ENCODE measurements around the gene SERPINA6. TPM values are rescaled to one million over a fixed set of nuclear protein-coding genes. Genes with fewer than 3 reads are reported as not detected.

SERPINA6 gene
- total RNA-seq, 6 experiments from 2014 or later: not detected

GRCh38 chr14:94312481-94313246 is 10.5 kb downstream of the SERPINA6 start:
- no peaks in the 10 kb centered on the region for H3K36me3 Mint-ChIP-seq (ENCODE audit: low read depth)
- no peak for DNase-seq
- H3K4me3 Mint-ChIP-seq: no peak overlapping the region
- H3K9me3 Mint-ChIP-seq: peaks cover 40% of the 10 kb centered on the region
- no peak overlapping the region for H3K27ac Mint-ChIP-seq
- no peaks in the 10 kb centered on the region for H3K27me3 Mint-ChIP-seq (ENCODE audit: insufficient read depth)
- TF ChIP-seq, protein P1, sequence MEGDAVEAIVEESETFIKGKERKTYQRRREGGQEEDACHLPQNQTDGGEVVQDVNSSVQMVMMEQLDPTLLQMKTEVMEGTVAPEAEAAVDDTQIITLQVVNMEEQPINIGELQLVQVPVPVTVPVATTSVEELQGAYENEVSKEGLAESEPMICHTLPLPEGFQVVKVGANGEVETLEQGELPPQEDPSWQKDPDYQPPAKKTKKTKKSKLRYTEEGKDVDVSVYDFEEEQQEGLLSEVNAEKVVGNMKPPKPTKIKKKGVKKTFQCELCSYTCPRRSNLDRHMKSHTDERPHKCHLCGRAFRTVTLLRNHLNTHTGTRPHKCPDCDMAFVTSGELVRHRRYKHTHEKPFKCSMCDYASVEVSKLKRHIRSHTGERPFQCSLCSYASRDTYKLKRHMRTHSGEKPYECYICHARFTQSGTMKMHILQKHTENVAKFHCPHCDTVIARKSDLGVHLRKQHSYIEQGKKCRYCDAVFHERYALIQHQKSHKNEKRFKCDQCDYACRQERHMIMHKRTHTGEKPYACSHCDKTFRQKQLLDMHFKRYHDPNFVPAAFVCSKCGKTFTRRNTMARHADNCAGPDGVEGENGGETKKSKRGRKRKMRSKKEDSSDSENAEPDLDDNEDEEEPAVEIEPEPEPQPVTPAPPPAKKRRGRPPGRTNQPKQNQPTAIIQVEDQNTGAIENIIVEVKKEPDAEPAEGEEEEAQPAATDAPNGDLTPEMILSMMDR (IDR thresholded peaks at IDR 0.05): no peak
- H3K4me1 Mint-ChIP-seq (ENCODE audit: low read depth): no peaks in the 10 kb centered on the region

GRCh38 chr14:94310248-94310647 is 12.9 kb downstream of the SERPINA6 start:
- H3K27me3 Mint-ChIP-seq (ENCODE audit: insufficient read depth): no peaks in the 10 kb centered on the region; the same call in 1 of the 2 replicates
- DNase-seq: no peak

DNA sequence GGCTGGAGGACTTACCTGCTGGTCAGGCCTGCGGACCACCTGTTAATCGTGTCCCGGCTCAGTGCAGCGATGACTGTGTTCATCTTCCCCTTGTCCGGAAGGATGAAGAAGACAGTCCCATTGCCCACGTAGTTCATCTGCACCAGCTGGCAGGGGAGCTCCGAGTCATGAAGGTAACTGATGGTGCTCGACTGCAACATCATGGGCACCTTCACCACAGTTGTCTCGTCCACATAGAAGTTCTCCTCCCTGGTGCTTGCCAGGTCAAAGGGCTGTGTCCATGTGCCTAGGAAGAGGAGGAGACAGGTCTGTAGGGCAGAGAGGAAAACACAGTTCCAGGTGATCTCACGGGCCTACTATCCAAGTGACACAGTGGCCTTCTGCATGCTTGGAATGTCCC is 13.4 kb downstream of the SERPINA6 start:
- Mint-ChIP-seq H3K4me3 (no peak overlapping the region), H3K9me3 (peaks cover 48% of the 10 kb centered on the region), H3K36me3 (ENCODE audit: low read depth) (no peaks in the 10 kb centered on the region), H3K4me1 (ENCODE audit: low read depth) (no peaks in the 10 kb centered on the region), H3K27ac (no peak overlapping the region), H3K27me3 (ENCODE audit: insufficient read depth) (no peaks in the 10 kb centered on the region; the same call in none of the 2 replicates)
- TF ChIP-seq, protein P1 (IDR thresholded peaks at IDR 0.05): no peak
- no peak for DNase-seq

More at GRCh38 chr14:94310248-94310647, 12.9 kb downstream of the SERPINA6 start:
- Mint-ChIP-seq H3K36me3 (ENCODE audit: low read depth) (no peaks in the 10 kb centered on the region), H3K27ac (no peak overlapping the region), H3K4me1 (ENCODE audit: low read depth) (no peaks in the 10 kb centered on the region), H3K4me3 (no peak overlapping the region), H3K9me3 (peaks cover 48% of the 10 kb centered on the region)
- TF ChIP-seq, protein P1 (IDR thresholded peaks at IDR 0.05): no peak

GRCh38 chr14:94307410-94307992 is 15.6 kb downstream of the SERPINA6 start:
- DNase-seq: no peak
- peaks cover 38% of the 10 kb centered on the region for H3K9me3 Mint-ChIP-seq
- no peak overlapping the region for H3K27ac Mint-ChIP-seq
- H3K4me3 Mint-ChIP-seq: no peak overlapping the region
- TF ChIP-seq, protein P1 (IDR thresholded peaks at IDR 0.05): no peak
- H3K4me1 Mint-ChIP-seq (ENCODE audit: low read depth): no peaks in the 10 kb centered on the region
- no peaks in the 10 kb centered on the region for H3K36me3 Mint-ChIP-seq (ENCODE audit: low read depth)
- H3K27me3 Mint-ChIP-seq (ENCODE audit: insufficient read depth): no peaks in the 10 kb centered on the region; the same call in none of the 2 replicates

GRCh38 chr14:94306047-94306978 is 16.8 kb downstream of the SERPINA6 start:
- DNase-seq: no peak
- Mint-ChIP-seq H3K27ac (no peak overlapping the region), H3K36me3 (ENCODE audit: low read depth) (no peaks in the 10 kb centered on the region), H3K4me1 (ENCODE audit: low read depth) (no peaks in the 10 kb centered on the region), H3K27me3 (ENCODE audit: insufficient read depth) (no peaks in the 10 kb centered on the region; the same call in none of the 2 replicates), H3K9me3 (peaks cover 36% of the 10 kb centered on the region), H3K4me3 (no peak overlapping the region)
- TF ChIP-seq, protein P1 (IDR thresholded peaks at IDR 0.05): no peak

Measured in HFFc6 (cell line).